Naive thymus-derived CD4-positive, alpha-beta T cell (primary cell): Measurements from ENCODE around the gene CALM3. TPM values are rescaled to one million over a fixed set of nuclear protein-coding genes. Genes with fewer than 3 reads are reported as not detected.

Experiments used
- ATAC-seq: fragments of 150-1000 bp; cut with Tn5 transposase; 2 replicates; pipeline ENCODE4 v1.10.0; 2021; ENCODE audit warnings: mild to moderate bottlenecking, moderate library complexity
- CTCF ChIA-PET: fragments of 350-600 bp; sonication (Branson Sonifier 250); formaldehyde crosslinking; loops from one replicate; lab custom pipeline; 2021; ENCODE audit warnings: antibody characterized with exemption; lab: Charles Lee
- POLR2A ChIA-PET: fragments of 350-600 bp; sonication (Branson Sonifier 250); formaldehyde crosslinking; loops from one replicate; lab custom pipeline; 2021; ENCODE audit warnings: antibody characterized with exemption, inconsistent platforms; lab: Charles Lee
- DNase-seq, 9 donors: peaks; one replicate each; pipeline versions ENCODE4 v3.0.0 to v3.0.0-alpha.2; 2020 to 2022; ENCODE audit warnings: mixed read lengths in 1 of 9
- H3K27ac ChIP-seq: one replicate; pipeline ENCODE4 v1.7.0; 2013; ENCODE audit warnings: mild to moderate bottlenecking, low read depth, low read length, moderate library complexity
- H3K27me3 ChIP-seq, 2 donors: one replicate each; pipeline ENCODE4 v1.7.0; 2013; ENCODE audit warnings: low read length in 2 of 2, mild to moderate bottlenecking in 2 of 2, moderate library complexity in 2 of 2; ENCODE audit not compliant: control insufficient read depth in 2 of 2, insufficient read depth in 2 of 2
- H3K36me3 ChIP-seq, 3 experiments: 1 replicate in 2 of 3; 2 replicates in 1 of 3; pipeline ENCODE4 v1.7.0; 2013; ENCODE audit warnings: low read length in 3 of 3, mild to moderate bottlenecking in 3 of 3, moderate library complexity in 1 of 3; ENCODE audit not compliant: insufficient read depth in 3 of 3, control insufficient read depth in 2 of 3
- H3K4me1 ChIP-seq, 2 donors: one replicate each; pipeline ENCODE4 v1.7.0; 2013; ENCODE audit warnings: low read length in 2 of 2, mild to moderate bottlenecking in 2 of 2, moderate library complexity in 1 of 2; ENCODE audit not compliant: control insufficient read depth in 2 of 2, insufficient read depth in 2 of 2
- H3K4me3 ChIP-seq: 2 replicates; pipeline ENCODE4 v1.7.0; 2013; ENCODE audit warnings: mild to moderate bottlenecking, low read length
- H3K9me3 ChIP-seq, 3 experiments: 1 replicate in 2 of 3; 2 replicates in 1 of 3; pipeline ENCODE4 v1.7.0; 2013; ENCODE audit warnings: low read length in 3 of 3; ENCODE audit not compliant: control insufficient read depth in 2 of 3
- H3K27ac Mint-ChIP-seq, 9 donors: one replicate each; pipeline ENCODE4 v1.8.0; 2020 to 2022; ENCODE audit warnings: mixed read lengths in 9 of 9, mild to moderate bottlenecking in 8 of 9, moderate library complexity in 5 of 9, inconsistent platforms in 2 of 9
- H3K27me3 Mint-ChIP-seq, 5 donors: one replicate each; pipeline ENCODE4 v1.8.0; 2021 to 2022; ENCODE audit warnings: mixed read lengths in 5 of 5, mild to moderate bottlenecking in 1 of 5
- H3K36me3 Mint-ChIP-seq, 5 donors: one replicate each; pipeline ENCODE4 v1.8.0; 2020 to 2022; ENCODE audit warnings: mixed read lengths in 5 of 5, mild to moderate bottlenecking in 3 of 5, inconsistent platforms in 1 of 5
- H3K4me1 Mint-ChIP-seq, 7 donors: one replicate each; pipeline ENCODE4 v1.8.0; 2020 to 2022; ENCODE audit warnings: mixed read lengths in 7 of 7, mild to moderate bottlenecking in 3 of 7, inconsistent platforms in 1 of 7
- H3K4me3 Mint-ChIP-seq, 10 donors: one replicate each; pipeline ENCODE4 v1.8.0; 2020 to 2022; ENCODE audit warnings: mild to moderate bottlenecking in 10 of 10, mixed read lengths in 10 of 10, moderate library complexity in 6 of 10, inconsistent platforms in 2 of 10
- H3K9me3 Mint-ChIP-seq, 11 donors: one replicate each; pipeline ENCODE4 v1.8.0; 2020 to 2022; ENCODE audit warnings: mixed read lengths in 11 of 11, mild to moderate bottlenecking in 4 of 11, inconsistent platforms in 1 of 11, moderate library complexity in 1 of 11
- intact Hi-C, 2 donors: fragments of 100-400 bp; cut with micrococcal nuclease; formaldehyde crosslinking; loops; one replicate each; pipeline ENCODE4 v1.15.1; 2023
- polyA plus RNA-seq, 2 donors: library from polyadenylated mRNA; unstranded; fragments of 300-500 nt; fragmentation: Illumina TruSeq; gene quantifications; one replicate each; pipeline ENCODE4 v1.2.3, GENCODE V29; 2021
- total RNA-seq, 6 experiments: library from RNA in 5 of 6; stranded (reverse) in 5 of 6; gene quantifications; 1 replicate in 5 of 6; 2 replicates in 1 of 6; pipeline ENCODE4 v1.2.3 and lab custom pipeline; 2021 to 2026

The CALM3 gene
- total and polyA plus RNA-seq, 7 experiments from 2014 or later, result 203 to 517 (median 254) TPM

DNA sequence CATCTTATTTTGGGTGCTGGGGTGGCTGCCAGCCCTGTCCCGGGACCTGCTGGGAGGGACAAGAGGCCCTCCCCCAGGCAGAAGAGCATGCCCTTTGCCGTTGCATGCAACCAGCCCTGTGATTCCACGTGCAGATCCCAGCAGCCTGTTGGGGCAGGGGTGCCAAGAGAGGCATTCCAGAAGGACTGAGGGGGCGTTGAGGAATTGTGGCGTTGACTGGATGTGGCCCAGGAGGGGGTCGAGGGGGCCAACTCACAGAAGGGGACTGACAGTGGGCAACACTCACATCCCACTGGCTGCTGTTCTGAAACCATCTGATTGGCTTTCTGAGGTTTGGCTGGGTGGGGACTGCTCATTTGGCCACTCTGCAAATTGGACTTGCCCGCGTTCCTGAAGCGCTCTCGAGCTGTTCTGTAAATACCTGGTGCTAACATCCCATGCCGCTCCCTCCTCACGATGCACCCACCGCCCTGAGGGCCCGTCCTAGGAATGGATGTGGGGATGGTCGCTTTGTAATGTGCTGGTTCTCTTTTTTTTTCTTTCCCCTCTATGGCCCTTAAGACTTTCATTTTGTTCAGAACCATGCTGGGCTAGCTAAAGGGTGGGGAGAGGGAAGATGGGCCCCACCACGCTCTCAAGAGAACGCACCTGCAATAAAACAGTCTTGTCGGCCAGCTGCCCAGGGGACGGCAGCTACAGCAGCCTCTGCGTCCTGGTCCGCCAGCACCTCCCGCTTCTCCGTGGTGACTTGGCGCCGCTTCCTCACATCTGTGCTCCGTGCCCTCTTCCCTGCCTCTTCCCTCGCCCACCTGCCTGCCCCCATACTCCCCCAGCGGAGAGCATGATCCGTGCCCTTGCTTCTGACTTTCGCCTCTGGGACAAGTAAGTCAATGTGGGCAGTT is 8.6 kb downstream of the CALM3 start:
- peaks cover 11 to 43% (median 24%) of the 10 kb centered on the region in 5 donors for H3K36me3 Mint-ChIP-seq
- intact Hi-C loops, result loop anchor here (5.0 to 10.0 kb wide), 4 partner anchors 85 to 725 kb away; partner anchors contain the start of genes AP2S1 (in 1 of the 2), IRF2BP1 (in 1 of the 2) and ZC3H4 (in 1 of the 2)
- DNase-seq (no peak), ATAC-seq (no peak)
- CTCF ChIA-PET, result interaction anchor here (0.6 kb wide), 1 partner anchor 14 kb away, joined by 4 read pairs; no protein-coding TSS in a partner anchor
- Histone ChIP-seq H3K27ac (peak overlapping the region; percentile 31), H3K4me3 (no peak overlapping the region), H3K27me3 (no peaks in the 10 kb centered on the region), H3K4me1 (peaks cover 24 to 52% of the 10 kb centered on the region in 2 donors), H3K36me3 (peaks cover 0 to 54% (median 20%) of the 10 kb centered on the region in 3 experiments), H3K9me3 (no peaks in the 10 kb centered on the region)
- H3K4me3 Mint-ChIP-seq, result peak overlapping the region in 7 of 10 donors; percentile 6 to 83 (median 58)
- no peaks in the 10 kb centered on the region for H3K27me3 Mint-ChIP-seq
- peak overlapping the region; percentile 65 to 95 (median 84) for H3K27ac Mint-ChIP-seq
- POLR2A ChIA-PET, result interaction anchor here (0.6 to 5.2 kb wide), 5 partner anchors 8 to 51 kb away, joined by 3 to 112 read pairs (median 18); partner anchors contain the start of genes CALM3 and DACT3
- H3K9me3 Mint-ChIP-seq, result no peaks in the 10 kb centered on the region
- peaks cover 54 to 86% (median 71%) of the 10 kb centered on the region in 7 donors for H3K4me1 Mint-ChIP-seq

DNA sequence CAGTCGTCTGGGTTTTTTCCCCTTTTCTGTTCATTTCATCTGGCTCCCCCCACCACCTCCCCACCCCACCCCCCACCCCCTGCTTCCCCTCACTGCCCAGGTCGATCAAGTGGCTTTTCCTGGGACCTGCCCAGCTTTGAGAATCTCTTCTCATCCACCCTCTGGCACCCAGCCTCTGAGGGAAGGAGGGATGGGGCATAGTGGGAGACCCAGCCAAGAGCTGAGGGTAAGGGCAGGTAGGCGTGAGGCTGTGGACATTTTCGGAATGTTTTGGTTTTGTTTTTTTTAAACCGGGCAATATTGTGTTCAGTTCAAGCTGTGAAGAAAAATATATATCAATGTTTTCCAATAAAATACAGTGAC is 9.3 kb downstream of the CALM3 start:
- Mint-ChIP-seq H3K4me1 (peaks cover 49 to 80% (median 73%) of the 10 kb centered on the region in 7 donors), H3K27ac (peak overlapping the region; percentile 86 to 95 (median 92)), H3K36me3 (peaks cover 11 to 43% (median 24%) of the 10 kb centered on the region in 5 donors), H3K9me3 (no peaks in the 10 kb centered on the region), H3K27me3 (no peaks in the 10 kb centered on the region), H3K4me3 (peak overlapping the region in 9 of 10 donors; percentile 70 to 86 (median 81))
- CTCF ChIA-PET, result interaction anchor here (0.5 to 9.0 kb wide), 3 partner anchors 15 to 405 kb away, joined by 3 to 137 read pairs (median 4); partner anchors contain the start of gene DACT3
- Histone ChIP-seq H3K27ac (peak overlapping the region; percentile 76), H3K36me3 (peaks cover 0 to 48% (median 20%) of the 10 kb centered on the region in 3 experiments), H3K4me1 (peaks cover 24 to 55% of the 10 kb centered on the region in 2 donors), H3K9me3 (no peaks in the 10 kb centered on the region), H3K27me3 (no peaks in the 10 kb centered on the region), H3K4me3 (no peak overlapping the region)
- DNase-seq, result no peak
- no peak for ATAC-seq
- intact Hi-C loops, result loop anchor here (5.0 to 10.0 kb wide), 3 partner anchors 86 to 726 kb away; partner anchors contain the start of genes IRF2BP1 (in 1 of the 2) and ZC3H4 (in 1 of the 2)
- POLR2A ChIA-PET, result interaction anchor here (0.6 to 5.2 kb wide), 6 partner anchors 8 to 87 kb away, joined by 4 to 112 read pairs (median 14); partner anchors contain the start of genes CALM3 and DACT3

DNA sequence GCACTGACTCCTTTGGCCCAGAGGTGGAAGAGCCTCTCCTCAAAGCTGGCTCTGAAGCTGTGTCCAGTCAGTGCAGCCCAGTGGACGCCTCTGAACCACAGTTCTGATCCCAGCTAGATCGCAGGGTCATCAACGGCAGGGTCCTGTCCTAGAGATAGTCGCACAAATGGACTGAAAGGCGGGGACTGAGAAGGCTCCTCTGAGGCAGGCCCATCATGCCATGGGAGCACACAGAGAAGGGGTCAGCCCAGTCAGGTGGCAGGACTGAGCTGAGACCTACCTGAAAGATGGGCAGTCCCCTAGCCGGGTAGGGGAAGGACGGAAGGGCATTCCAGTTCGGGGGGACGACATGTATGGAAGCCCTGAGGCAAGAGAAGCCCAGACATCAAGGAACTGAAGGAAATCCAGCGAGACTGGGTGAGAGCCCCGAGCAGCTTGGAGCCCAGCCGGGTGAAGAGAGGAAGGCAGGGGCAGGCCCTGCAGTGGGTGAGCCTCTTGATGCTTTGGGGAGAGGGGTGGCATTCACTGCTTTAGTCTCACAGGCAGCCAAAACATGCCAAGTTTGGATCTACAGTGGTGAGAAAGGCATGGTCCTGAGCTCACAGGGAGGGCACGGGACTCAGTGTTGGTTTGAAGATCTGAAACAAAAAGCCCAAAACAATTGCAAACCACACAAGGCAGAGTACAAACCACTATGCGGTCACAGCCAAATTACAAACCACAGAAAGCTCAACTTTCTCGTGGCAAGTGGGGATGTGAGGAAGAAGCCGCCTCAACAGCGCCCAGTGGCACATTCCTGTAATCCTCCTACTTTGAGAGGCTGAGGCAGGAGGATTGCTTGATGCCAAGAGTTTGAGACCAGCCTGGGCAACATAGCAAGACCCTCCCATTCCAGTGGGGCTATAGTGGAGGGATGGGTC is 10.0 kb downstream of the CALM3 start:
- Histone ChIP-seq H3K27me3 (no peaks in the 10 kb centered on the region), H3K27ac (peak overlapping the region; percentile 76), H3K4me3 (peak overlapping the region; percentile 8), H3K36me3 (peaks cover 0 to 41% (median 20%) of the 10 kb centered on the region in 3 experiments), H3K9me3 (no peaks in the 10 kb centered on the region), H3K4me1 (peaks cover 24 to 59% of the 10 kb centered on the region in 2 donors)
- peak; percentile 54 for ATAC-seq
- Mint-ChIP-seq H3K4me3 (peak overlapping the region; percentile 67 to 86 (median 80)), H3K36me3 (peaks cover 11 to 40% (median 24%) of the 10 kb centered on the region in 5 donors), H3K27me3 (no peaks in the 10 kb centered on the region), H3K9me3 (no peaks in the 10 kb centered on the region), H3K27ac (peak overlapping the region; percentile 86 to 95 (median 92)), H3K4me1 (peaks cover 54 to 79% (median 72%) of the 10 kb centered on the region in 7 donors)
- DNase-seq, result peak in 7 of 9 donors; percentile 43 to 60 (median 49)
- ChIA-PET CTCF (interaction anchor here (0.5 to 9.0 kb wide), 10 partner anchors 10 to 404 kb away, joined by 3 to 137 read pairs (median 5); partner anchors contain the start of genes CALM3 and DACT3), POLR2A (interaction anchor here (0.6 to 5.2 kb wide), 12 partner anchors 9 to 131 kb away, joined by 3 to 112 read pairs (median 8); partner anchors contain the start of genes CALM3 and DACT3)
- intact Hi-C loops, result loop anchor here (1.0 to 10.0 kb wide), 6 partner anchors 8 to 726 kb away; partner anchors contain the start of genes IRF2BP1 (in 1 of the 2) and ZC3H4 (in 1 of the 2)

DNA sequence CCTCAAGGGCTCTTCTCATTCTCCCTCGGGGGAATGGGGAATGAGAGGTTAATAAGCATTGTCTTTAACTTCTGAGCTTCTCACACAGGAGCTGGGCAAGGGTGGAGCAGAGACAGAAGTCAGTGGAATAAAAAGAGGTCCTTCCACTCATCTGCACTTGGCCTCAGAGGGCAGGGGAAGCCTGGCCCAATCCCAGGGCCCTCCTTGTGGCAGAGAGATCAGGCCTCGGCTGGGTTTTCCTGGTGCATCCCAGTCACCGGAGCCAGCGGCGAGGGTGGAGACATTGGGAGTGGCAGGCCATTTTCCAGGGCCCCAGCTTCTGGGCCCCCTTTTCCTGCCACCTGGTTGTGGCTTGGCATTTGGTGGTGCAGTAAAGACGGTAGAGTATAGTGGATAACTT is 10.6 kb downstream of the CALM3 start:
- Histone ChIP-seq H3K27ac (peak overlapping the region; percentile 76), H3K4me1 (peaks cover 24 to 65% of the 10 kb centered on the region in 2 donors), H3K27me3 (no peaks in the 10 kb centered on the region), H3K4me3 (peak overlapping the region; percentile 8), H3K36me3 (peaks cover 0 to 34% (median 20%) of the 10 kb centered on the region in 3 experiments), H3K9me3 (no peaks in the 10 kb centered on the region)
- Mint-ChIP-seq H3K4me1 (peaks cover 58 to 79% (median 74%) of the 10 kb centered on the region in 7 donors), H3K27me3 (no peaks in the 10 kb centered on the region), H3K36me3 (peaks cover 11 to 37% (median 21%) of the 10 kb centered on the region in 5 donors), H3K4me3 (peak overlapping the region; percentile 67 to 86 (median 80)), H3K9me3 (no peaks in the 10 kb centered on the region), H3K27ac (peak overlapping the region; percentile 86 to 95 (median 92))
- ChIA-PET CTCF (interaction anchor here (0.8 to 9.0 kb wide), 15 partner anchors 9 to 138 kb away, joined by 3 to 137 read pairs (median 5); partner anchors contain the start of genes CALM3 and DACT3), POLR2A (interaction anchor here (0.6 to 5.2 kb wide), 16 partner anchors 9 to 209 kb away, joined by 3 to 112 read pairs (median 6); partner anchors contain the start of genes CALM3, DACT3 and PTGIR)
- intact Hi-C loops, result loop anchor here (1.0 to 10.0 kb wide), 7 partner anchors 8 to 727 kb away; partner anchors contain the start of genes IRF2BP1 (in 1 of the 2) and ZC3H4 (in 1 of the 2)
- DNase-seq (peak in 1 of 9 donors; percentile 33), ATAC-seq (no peak)

DNA sequence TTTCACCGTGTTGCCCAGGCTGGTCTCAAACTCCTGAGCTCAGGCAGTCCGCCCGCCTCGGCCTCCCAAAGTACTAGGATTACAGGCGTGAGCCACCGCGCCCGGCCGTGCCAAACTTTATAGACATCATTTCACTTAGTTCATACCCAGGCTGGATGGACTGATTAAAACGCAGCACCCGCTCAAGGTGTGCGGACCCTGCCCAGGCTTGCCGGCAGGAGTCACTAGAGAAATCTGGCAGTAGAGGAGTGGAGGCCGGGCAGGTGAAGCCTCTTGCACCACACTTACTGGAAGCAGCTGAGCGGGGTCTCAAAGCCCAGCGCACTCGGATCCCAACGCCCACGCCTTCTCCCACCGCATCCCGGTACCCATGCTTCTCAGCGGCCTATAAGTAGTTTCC is 12.4 kb downstream of the CALM3 start:
- Histone ChIP-seq H3K36me3 (peaks cover 0 to 17% (median 11%) of the 10 kb centered on the region in 3 experiments), H3K9me3 (no peaks in the 10 kb centered on the region), H3K27me3 (no peaks in the 10 kb centered on the region), H3K4me3 (no peak overlapping the region), H3K4me1 (peaks cover 24 to 78% of the 10 kb centered on the region in 2 donors), H3K27ac (peak overlapping the region; percentile 65)
- Mint-ChIP-seq H3K4me3 (peak overlapping the region in 5 of 10 donors; percentile 25 to 77 (median 69)), H3K4me1 (peaks cover 53 to 82% (median 77%) of the 10 kb centered on the region in 7 donors), H3K27ac (peak overlapping the region in 8 of 9 donors; percentile 29 to 92 (median 89)), H3K27me3 (no peaks in the 10 kb centered on the region), H3K9me3 (no peaks in the 10 kb centered on the region), H3K36me3 (peaks cover 3 to 29% (median 12%) of the 10 kb centered on the region in 5 donors)
- intact Hi-C loops, result loop anchor here (5.0 to 10.0 kb wide), 3 partner anchors 89 to 729 kb away; partner anchors contain the start of genes IRF2BP1 (in 1 of the 2) and ZC3H4 (in 1 of the 2)
- ATAC-seq (no peak), DNase-seq (no peak)
- ChIA-PET CTCF (interaction anchor here (0.6 to 9.0 kb wide), 13 partner anchors 11 to 483 kb away, joined by 3 to 137 read pairs (median 4); partner anchors contain the start of genes CALM3, DACT3 and PTGIR), POLR2A (interaction anchor here (0.7 to 5.2 kb wide), 5 partner anchors 12 to 48 kb away, joined by 3 to 112 read pairs (median 23); partner anchors contain the start of genes CALM3 and DACT3)
